ENCODE results near the gene KCNQ2. TPM values are rescaled to one million over a fixed set of nuclear protein-coding genes. Genes with fewer than 3 reads are reported as not detected.

Gene KCNQ2
- total and polyA plus RNA-seq, 8 donors = 0.03 to 2.2 (median 0.25) TPM; not detected in 5

DNA sequence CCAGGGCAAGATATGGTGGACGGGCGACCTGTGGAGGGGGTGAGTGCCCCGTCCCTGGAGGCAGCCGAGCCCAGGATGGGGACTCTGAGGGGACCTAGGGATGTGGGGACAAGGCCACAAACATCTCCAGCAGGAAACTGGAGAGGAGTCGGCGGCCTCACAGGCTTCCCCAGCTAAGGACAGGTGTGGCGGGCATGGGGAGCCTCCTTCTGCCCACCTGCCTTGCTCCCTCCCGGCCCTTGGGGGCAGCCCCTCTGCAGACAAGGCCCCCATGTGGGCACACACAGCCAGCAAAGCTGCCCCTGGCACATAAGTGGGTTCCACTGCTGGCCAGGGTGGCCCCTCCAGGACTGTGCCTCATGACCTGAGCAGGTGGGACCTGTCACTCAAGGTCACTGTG lies 115.9 kb downstream of the KCNQ2 start:
- peaks cover 9 to 92% (median 33%) of the 10 kb centered on the region in 3 donors for H3K27me3 ChIP-seq
- H3K4me3 ChIP-seq = no peak overlapping the region
- DNase-seq = no peak
- peaks cover 0 to 29% (median 13%) of the 10 kb centered on the region in 4 donors for H3K4me1 ChIP-seq
- no peaks in the 10 kb centered on the region for H3K36me3 ChIP-seq
- WGBS, 5 donors = 88 to 94% (median 91%) methylated on average over 7 to 8 of the region's 8 CpGs
- no peaks in the 10 kb centered on the region for H3K9me3 ChIP-seq
- intact Hi-C loops (cut with DNase I; ENCODE audit: low total_unique reads) = no loop called here
- no peak overlapping the region for H3K27ac ChIP-seq
- TF ChIP-seq POLR2AphosphoS5 (IDR thresholded peaks at IDR 0.05) (no peak), POLR2A (IDR thresholded peaks at IDR 0.05) (no peak), EP300 (IDR thresholded peaks at IDR 0.05) (no peak)
- TF ChIP-seq, protein P1, sequence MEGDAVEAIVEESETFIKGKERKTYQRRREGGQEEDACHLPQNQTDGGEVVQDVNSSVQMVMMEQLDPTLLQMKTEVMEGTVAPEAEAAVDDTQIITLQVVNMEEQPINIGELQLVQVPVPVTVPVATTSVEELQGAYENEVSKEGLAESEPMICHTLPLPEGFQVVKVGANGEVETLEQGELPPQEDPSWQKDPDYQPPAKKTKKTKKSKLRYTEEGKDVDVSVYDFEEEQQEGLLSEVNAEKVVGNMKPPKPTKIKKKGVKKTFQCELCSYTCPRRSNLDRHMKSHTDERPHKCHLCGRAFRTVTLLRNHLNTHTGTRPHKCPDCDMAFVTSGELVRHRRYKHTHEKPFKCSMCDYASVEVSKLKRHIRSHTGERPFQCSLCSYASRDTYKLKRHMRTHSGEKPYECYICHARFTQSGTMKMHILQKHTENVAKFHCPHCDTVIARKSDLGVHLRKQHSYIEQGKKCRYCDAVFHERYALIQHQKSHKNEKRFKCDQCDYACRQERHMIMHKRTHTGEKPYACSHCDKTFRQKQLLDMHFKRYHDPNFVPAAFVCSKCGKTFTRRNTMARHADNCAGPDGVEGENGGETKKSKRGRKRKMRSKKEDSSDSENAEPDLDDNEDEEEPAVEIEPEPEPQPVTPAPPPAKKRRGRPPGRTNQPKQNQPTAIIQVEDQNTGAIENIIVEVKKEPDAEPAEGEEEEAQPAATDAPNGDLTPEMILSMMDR (IDR thresholded peaks at IDR 0.05) = no peak

DNA sequence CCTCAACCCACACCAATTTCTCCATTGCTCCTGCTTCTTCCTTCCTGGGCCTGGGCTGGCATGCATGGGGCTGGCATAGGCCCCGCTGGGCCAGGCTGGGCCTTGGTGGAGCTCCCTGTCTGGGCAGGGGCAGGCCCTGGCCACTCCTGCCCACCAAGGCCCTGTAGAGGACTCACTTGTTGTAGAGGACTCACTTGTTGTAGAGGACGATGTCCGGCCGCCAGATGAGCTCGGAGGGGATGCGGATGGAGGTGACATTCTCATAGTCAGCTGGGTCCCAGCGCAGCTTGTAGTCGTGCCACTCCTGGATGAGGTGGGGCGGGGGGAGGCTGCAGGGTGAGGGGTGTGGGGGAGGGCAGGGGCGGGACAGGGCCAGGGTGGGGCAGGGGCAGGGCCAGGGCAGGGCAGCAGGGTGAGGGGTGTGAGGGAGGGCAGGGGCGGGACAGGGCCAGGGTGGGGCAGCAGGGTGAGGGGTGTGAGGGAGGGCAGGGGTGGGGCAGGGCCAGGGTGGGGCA lies 116.6 kb downstream of the KCNQ2 start:
- Histone ChIP-seq H3K4me1 (peaks cover 0 to 26% (median 9%) of the 10 kb centered on the region in 4 donors), H3K9me3 (no peaks in the 10 kb centered on the region), H3K4me3 (no peak overlapping the region), H3K27me3 (peaks cover 8 to 85% (median 28%) of the 10 kb centered on the region in 3 donors), H3K27ac (no peak overlapping the region), H3K36me3 (no peaks in the 10 kb centered on the region)
- intact Hi-C loops (cut with DNase I; ENCODE audit: low total_unique reads) = no loop called here
- 68 to 96% (median 78%) methylated on average over 4 to 11 of the region's 11 CpGs for WGBS, 5 donors
- TF ChIP-seq, protein P1 (IDR thresholded peaks at IDR 0.05) = no peak
- TF ChIP-seq POLR2A (IDR thresholded peaks at IDR 0.05) (no peak), POLR2AphosphoS5 (IDR thresholded peaks at IDR 0.05) (no peak)
- no peak for DNase-seq

DNA sequence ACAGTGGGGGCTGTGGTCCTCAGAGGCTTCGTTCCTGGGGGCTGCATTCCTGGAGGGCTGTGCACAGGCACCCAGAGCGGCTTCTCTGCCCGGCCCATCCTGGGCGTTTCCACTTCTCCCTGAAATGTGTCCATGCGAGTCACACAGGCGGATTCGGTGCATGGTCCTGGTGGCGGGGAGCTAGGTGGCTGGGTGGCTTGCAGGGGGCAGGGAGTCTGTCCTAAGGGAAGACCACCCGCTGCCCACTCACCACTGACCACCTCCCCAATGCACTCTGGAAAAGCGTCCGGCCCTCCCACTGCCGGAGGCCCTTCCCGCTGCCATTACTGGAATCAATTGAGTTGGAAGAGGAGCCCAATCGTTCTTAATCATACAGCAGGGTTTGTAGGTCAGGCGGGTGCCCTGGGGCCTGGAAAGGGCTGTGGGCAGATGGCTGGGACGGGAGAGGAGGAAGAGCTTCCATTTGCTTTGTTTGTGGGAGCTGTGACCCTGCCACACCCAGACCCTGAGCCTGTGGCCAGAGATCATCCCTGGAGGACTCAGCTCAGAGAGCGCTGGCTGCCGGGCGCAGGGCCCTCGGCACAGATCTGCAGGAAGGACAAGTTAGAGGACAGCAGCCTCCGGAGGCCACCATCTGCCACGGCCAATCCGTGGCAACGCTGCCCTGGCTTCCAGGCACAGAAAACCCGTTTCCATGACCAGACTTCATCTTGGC lies 117.7 kb downstream of the KCNQ2 start:
- Histone ChIP-seq H3K36me3 (no peaks in the 10 kb centered on the region), H3K27me3 (peaks cover 0 to 76% (median 17%) of the 10 kb centered on the region in 3 donors), H3K4me3 (no peak overlapping the region), H3K27ac (no peak overlapping the region), H3K4me1 (peaks cover 0 to 18% (median 4%) of the 10 kb centered on the region in 4 donors), H3K9me3 (no peaks in the 10 kb centered on the region)
- TF ChIP-seq EP300 (IDR thresholded peaks at IDR 0.05) (no peak), POLR2AphosphoS5 (IDR thresholded peaks at IDR 0.05) (no peak), POLR2A (IDR thresholded peaks at IDR 0.05) (no peak)
- TF ChIP-seq, protein P1 (IDR thresholded peaks at IDR 0.05) = no peak
- DNase-seq = no peak
- WGBS, 5 donors = 73 to 81% (median 81%) methylated on average over 13 to 25 of the region's 25 CpGs
- intact Hi-C loops (cut with DNase I; ENCODE audit: low total_unique reads) = no loop called here

DNA sequence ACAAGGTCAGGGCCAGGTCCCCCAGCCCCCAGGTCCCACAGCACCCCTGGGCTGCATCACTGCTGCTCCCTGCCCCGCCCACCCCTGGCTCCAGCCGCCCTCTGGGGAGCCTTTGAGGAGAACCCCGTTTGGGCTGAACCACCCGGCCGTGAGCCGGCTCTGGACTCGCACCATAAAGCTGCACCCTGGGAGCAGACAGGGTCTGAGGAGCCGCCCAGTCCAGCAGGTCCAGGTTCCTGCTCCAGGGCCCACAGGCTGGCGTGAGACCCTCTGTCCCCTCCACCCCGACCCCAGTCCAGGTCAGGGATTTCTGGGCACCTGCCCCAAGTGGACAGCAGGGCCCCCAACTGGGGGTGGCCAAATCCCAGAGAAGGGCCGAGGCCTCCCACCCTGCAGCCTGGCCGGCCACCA lies 119.6 kb downstream of the KCNQ2 start:
- no peak for DNase-seq
- Histone ChIP-seq H3K36me3 (no peaks in the 10 kb centered on the region), H3K9me3 (no peaks in the 10 kb centered on the region), H3K4me1 (peaks cover 0 to 11% (median under 1%) of the 10 kb centered on the region in 4 donors), H3K27ac (no peak overlapping the region), H3K4me3 (no peak overlapping the region), H3K27me3 (peaks cover 0 to 76% (median 3%) of the 10 kb centered on the region in 3 donors)
- intact Hi-C loops (cut with DNase I; ENCODE audit: low total_unique reads) = no loop called here
- no peak for TF ChIP-seq EP300 (IDR thresholded peaks at IDR 0.05)
- TF ChIP-seq POLR2AphosphoS5 (IDR thresholded peaks at IDR 0.05) = no peak
- no peak for TF ChIP-seq POLR2A (IDR thresholded peaks at IDR 0.05)
- TF ChIP-seq, protein P1 (IDR thresholded peaks at IDR 0.05) = no peak
- WGBS, 5 donors = 21 to 49% (median 46%) methylated on average over 6 to 12 of the region's 12 CpGs; no CpG with 5 or more reads in 1 of the 5 donors

Measured in stomach (tissue), 9 donors.